Measurements from ENCODE around the gene IQUB. TPM values are rescaled to one million over a fixed set of nuclear protein-coding genes. Genes with fewer than 3 reads are reported as not detected.

The IQUB gene
- total and polyA plus RNA-seq, 2 donors (not counting 1 experiment from before 2014, with no cell fraction given), result 0.01 to 0.12 TPM

- DNase-seq (no peak), ATAC-seq (ENCODE audit: low read depth) (no peak)
- H3K9me3 Mint-ChIP-seq (ENCODE audit: insufficient read depth), result no peaks in the 10 kb centered on the region
- H3K27ac Mint-ChIP-seq, result no peak overlapping the region
- ChIA-PET POLR2A (no interaction called here), CTCF (no interaction called here)
- Histone ChIP-seq H4K20me1 (ENCODE audit: control insufficient read depth, insufficient read depth, low read length, poor library complexity, severe bottlenecking) (no peaks in the 10 kb centered on the region), H3K27me3 (replicated peaks in 1 of 4; ENCODE audit: control extremely low read depth in 1 of 4, control insufficient read depth in 3 of 4, insufficient read depth in 4 of 4, low read length in 3 of 4) (peaks cover 0 to 3% (median 0%) of the 10 kb centered on the region in 4 experiments), H3K9me3 (ENCODE audit: control extremely low read depth in 1 of 3, control insufficient read depth in 2 of 3, insufficient read depth in 1 of 3, low read length in 2 of 3) (no peaks in the 10 kb centered on the region), H3K4me1 (ENCODE audit: control insufficient read depth in 2 of 2, insufficient read depth in 2 of 2, low read length in 2 of 2) (no peaks in the 10 kb centered on the region), H2AFZ (ENCODE audit: insufficient read depth, low read depth, low read length, poor library complexity, severe bottlenecking) (no peak overlapping the region), H3K79me2 (ENCODE audit: control insufficient read depth, insufficient read depth, low read length) (no peaks in the 10 kb centered on the region), H3K27ac (ENCODE audit: low read length in 2 of 2) (no peak overlapping the region), H3K4me2 (replicated peaks; ENCODE audit: low read depth, low read length, poor library complexity, severe bottlenecking) (no peak overlapping the region), H3K4me3 (ENCODE audit: control extremely low read depth in 1 of 5, extremely low read depth in 1 of 5, insufficient read depth in 1 of 5, low read depth in 2 of 5, low read length in 4 of 5) (no peak overlapping the region), H3K9ac (ENCODE audit: low read length) (no peak overlapping the region), H3K36me3 (replicated peaks in 1 of 2; ENCODE audit: control extremely low read depth in 1 of 2, control insufficient read depth in 1 of 2, extremely low read depth in 1 of 2, insufficient read depth in 2 of 2, low read length in 1 of 2) (no peaks in the 10 kb centered on the region)
- H3K27me3 Mint-ChIP-seq, result no peaks in the 10 kb centered on the region
- no peaks in the 10 kb centered on the region for H3K4me1 Mint-ChIP-seq
- H3K4me3 Mint-ChIP-seq, result no peak overlapping the region
- intact Hi-C loops (cut with micrococcal nuclease), result no loop called here
- WGBS (ENCODE audit: insufficient coverage), result 100% methylated on average over 1 of the region's 2 CpGs
- TF ChIP-seq, protein P1, sequence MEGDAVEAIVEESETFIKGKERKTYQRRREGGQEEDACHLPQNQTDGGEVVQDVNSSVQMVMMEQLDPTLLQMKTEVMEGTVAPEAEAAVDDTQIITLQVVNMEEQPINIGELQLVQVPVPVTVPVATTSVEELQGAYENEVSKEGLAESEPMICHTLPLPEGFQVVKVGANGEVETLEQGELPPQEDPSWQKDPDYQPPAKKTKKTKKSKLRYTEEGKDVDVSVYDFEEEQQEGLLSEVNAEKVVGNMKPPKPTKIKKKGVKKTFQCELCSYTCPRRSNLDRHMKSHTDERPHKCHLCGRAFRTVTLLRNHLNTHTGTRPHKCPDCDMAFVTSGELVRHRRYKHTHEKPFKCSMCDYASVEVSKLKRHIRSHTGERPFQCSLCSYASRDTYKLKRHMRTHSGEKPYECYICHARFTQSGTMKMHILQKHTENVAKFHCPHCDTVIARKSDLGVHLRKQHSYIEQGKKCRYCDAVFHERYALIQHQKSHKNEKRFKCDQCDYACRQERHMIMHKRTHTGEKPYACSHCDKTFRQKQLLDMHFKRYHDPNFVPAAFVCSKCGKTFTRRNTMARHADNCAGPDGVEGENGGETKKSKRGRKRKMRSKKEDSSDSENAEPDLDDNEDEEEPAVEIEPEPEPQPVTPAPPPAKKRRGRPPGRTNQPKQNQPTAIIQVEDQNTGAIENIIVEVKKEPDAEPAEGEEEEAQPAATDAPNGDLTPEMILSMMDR (IDR thresholded peaks at IDR 0.05), result no peak
- no peak for TF ChIP-seq EZH2 (IDR thresholded peaks at IDR 0.05; ENCODE audit: borderline replicate concordance, insufficient read depth, low read depth, low read length, poor library complexity, severe bottlenecking)
These were observed 61.5 kb downstream of the IQUB start for GRCh38 chr7:123472750-123473445.

DNA sequence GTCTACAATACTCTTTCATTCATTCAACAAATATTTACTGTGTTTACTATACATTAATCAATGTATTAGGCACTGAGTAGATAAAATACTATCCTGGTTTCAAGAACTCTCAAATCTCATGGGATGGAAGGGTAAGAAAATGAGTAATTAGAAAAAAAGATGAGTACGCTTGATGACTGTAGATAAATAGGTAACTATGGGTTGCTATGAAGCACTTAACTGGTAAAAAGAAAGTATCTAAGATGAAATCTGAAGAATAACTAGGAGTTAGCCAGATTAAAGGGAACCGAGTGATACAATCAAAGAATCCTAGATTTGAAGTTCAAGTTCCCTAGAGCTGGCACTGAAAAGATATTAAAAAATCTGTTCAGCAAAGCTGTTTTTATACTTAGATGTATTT lies 62.1 kb downstream of the IQUB start:
- Histone ChIP-seq H3K27ac (ENCODE audit: low read length in 2 of 2) (no peak overlapping the region), H3K27me3 (replicated peaks in 1 of 4; ENCODE audit: control extremely low read depth in 1 of 4, control insufficient read depth in 3 of 4, insufficient read depth in 4 of 4, low read length in 3 of 4) (peaks cover 0 to 3% (median 0%) of the 10 kb centered on the region in 4 experiments), H4K20me1 (ENCODE audit: control insufficient read depth, insufficient read depth, low read length, poor library complexity, severe bottlenecking) (no peaks in the 10 kb centered on the region), H3K4me1 (ENCODE audit: control insufficient read depth in 2 of 2, insufficient read depth in 2 of 2, low read length in 2 of 2) (no peaks in the 10 kb centered on the region), H3K4me2 (replicated peaks; ENCODE audit: low read depth, low read length, poor library complexity, severe bottlenecking) (no peak overlapping the region), H3K9ac (ENCODE audit: low read length) (no peak overlapping the region), H3K79me2 (ENCODE audit: control insufficient read depth, insufficient read depth, low read length) (no peaks in the 10 kb centered on the region), H3K36me3 (replicated peaks in 1 of 2; ENCODE audit: control extremely low read depth in 1 of 2, control insufficient read depth in 1 of 2, extremely low read depth in 1 of 2, insufficient read depth in 2 of 2, low read length in 1 of 2) (no peaks in the 10 kb centered on the region), H3K4me3 (ENCODE audit: control extremely low read depth in 1 of 5, extremely low read depth in 1 of 5, insufficient read depth in 1 of 5, low read depth in 2 of 5, low read length in 4 of 5) (no peak overlapping the region), H2AFZ (ENCODE audit: insufficient read depth, low read depth, low read length, poor library complexity, severe bottlenecking) (no peak overlapping the region), H3K9me3 (ENCODE audit: control extremely low read depth in 1 of 3, control insufficient read depth in 2 of 3, insufficient read depth in 1 of 3, low read length in 2 of 3) (no peaks in the 10 kb centered on the region)
- no peak overlapping the region for H3K27ac Mint-ChIP-seq
- CTCF ChIA-PET, result no interaction called here
- WGBS (ENCODE audit: insufficient coverage), result 85% methylated on average over 2 of the region's 2 CpGs
- POLR2A ChIA-PET, result no interaction called here
- no peak overlapping the region for H3K4me3 Mint-ChIP-seq
- no peaks in the 10 kb centered on the region for H3K9me3 Mint-ChIP-seq (ENCODE audit: insufficient read depth)
- TF ChIP-seq, protein P1 (IDR thresholded peaks at IDR 0.05), result no peak
- TF ChIP-seq EZH2 (IDR thresholded peaks at IDR 0.05; ENCODE audit: borderline replicate concordance, insufficient read depth, low read depth, low read length, poor library complexity, severe bottlenecking), result no peak
- no peak for DNase-seq
- no peak for ATAC-seq (ENCODE audit: low read depth)
- H3K4me1 Mint-ChIP-seq, result no peaks in the 10 kb centered on the region
- H3K27me3 Mint-ChIP-seq, result no peaks in the 10 kb centered on the region
- intact Hi-C loops (cut with micrococcal nuclease), result no loop called here

All from B cell (primary cell).